Keratinocyte (primary cell): Measurements from ENCODE around the gene EDNRA. TPM values are rescaled to one million over a fixed set of nuclear protein-coding genes. Genes with fewer than 3 reads are reported as not detected.

ENCODE experiments used
- DNase-seq: peaks from one replicate; pipeline ENCODE4 v3.0.0-alpha.2; 2011; ENCODE audit warnings: low read depth, missing footprints, low spot score
- FAIRE-seq: peaks from 2 replicates; lab custom pipeline; 2011; peaks lifted over from hg19 to GRCh38; lab: Jason Lieb, UNC
- H2AFZ ChIP-seq: 2 replicates; pipeline ENCODE4 v1.6.0; 2012; ENCODE audit warnings: low read length, control low read depth, inconsistent platforms; ENCODE audit not compliant: control insufficient read depth
- H3K27ac ChIP-seq: 2 replicates; pipeline ENCODE4 v1.5.1; 2011; ENCODE audit warnings: low read length; ENCODE audit not compliant: control insufficient read depth, insufficient read depth
- H3K27me3 ChIP-seq: 3 replicates; pipeline ENCODE4 v1.6.0; 2011; ENCODE audit warnings: low read length; ENCODE audit not compliant: control insufficient read depth, insufficient read depth; ENCODE audit errors: extremely low read depth
- H3K36me3 ChIP-seq, 2 experiments: 2 replicates in 1 of 2; 3 replicates in 1 of 2; pipeline ENCODE4 v1.5.1; 2011; ENCODE audit warnings: low read length in 2 of 2, mild to moderate bottlenecking in 1 of 2; ENCODE audit not compliant: control insufficient read depth in 2 of 2, insufficient read depth in 2 of 2; ENCODE audit errors: extremely low read depth in 1 of 2
- H3K4me1 ChIP-seq: 3 replicates; pipeline ENCODE4 v1.5.1; 2011; ENCODE audit warnings: low read length; ENCODE audit not compliant: control insufficient read depth, insufficient read depth; ENCODE audit errors: extremely low read depth
- H3K4me2 ChIP-seq: 3 replicates; pipeline ENCODE4 v1.6.0; 2011; ENCODE audit warnings: low read depth, low read length; ENCODE audit not compliant: control insufficient read depth, insufficient read depth; ENCODE audit errors: extremely low read depth
- H3K4me3 ChIP-seq, 3 experiments: fragments of 200-600 bp in 1 of 3; sonication (generic) in 1 of 3; 2 replicates in 2 of 3; 3 replicates in 1 of 3; pipeline ENCODE4 v1.5.1; 2011 to 2016; ENCODE audit warnings: low read length in 3 of 3, mild to moderate bottlenecking in 3 of 3, control low read depth in 2 of 3, inconsistent platforms in 1 of 3, low read depth in 1 of 3, mixed read lengths in 1 of 3, mixed run types in 1 of 3, moderate library complexity in 1 of 3; ENCODE audit not compliant: control insufficient read depth in 2 of 3, insufficient read depth in 2 of 3; ENCODE audit errors: extremely low read depth in 1 of 3
- H3K79me2 ChIP-seq: 2 replicates; pipeline ENCODE4 v1.6.0; 2012; ENCODE audit warnings: low read length; ENCODE audit not compliant: control insufficient read depth, insufficient read depth
- H3K9ac ChIP-seq: 3 replicates; pipeline ENCODE4 v1.6.0; 2011; ENCODE audit warnings: low read length; ENCODE audit not compliant: control insufficient read depth, insufficient read depth; ENCODE audit errors: extremely low read depth
- H3K9me1 ChIP-seq: 3 replicates; pipeline ENCODE4 v1.6.0; 2011; ENCODE audit warnings: low read length; ENCODE audit not compliant: control insufficient read depth, insufficient read depth; ENCODE audit errors: extremely low read depth
- H3K9me3 ChIP-seq: 2 replicates; pipeline ENCODE4 v1.5.1; 2012; ENCODE audit warnings: low read depth, low read length; ENCODE audit not compliant: control insufficient read depth
- H4K20me1 ChIP-seq: 3 replicates; pipeline ENCODE4 v1.6.0; 2011; ENCODE audit warnings: low read length; ENCODE audit not compliant: control insufficient read depth, insufficient read depth; ENCODE audit errors: extremely low read depth
- EZH2 ChIP-seq: IDR thresholded peaks from one replicate; pipeline ENCODE4 v1.6.1; 2012; ENCODE audit warnings: inconsistent platforms, mild to moderate bottlenecking, low read length, moderate library complexity
- dilution Hi-C: fragments of 300-500 bp; cut with MboI; formaldehyde crosslinking; loops from one replicate; pipeline ENCODE4 v1.7.0; 2020; ENCODE audit warnings: low sequenced_read_pairs; ENCODE audit not compliant: extremely low pct_ligation_motif_present
- polyA plus RNA-seq, 5 experiments: library from polyadenylated mRNA; depleted of rRNA in 3 of 5; stranded (reverse) in 3 of 5; stranded (forward) in 1 of 5; unstranded in 1 of 5; fragments of >200 nt; gene quantifications; 1 replicate in 1 of 5; 2 replicates in 3 of 5; 3 replicates in 1 of 5; pipeline versions ENCODE4 v1.2.1 to v1.2.3, GENCODE V29; 2011 to 2012; ENCODE audit warnings: missing spikeins in 2 of 5, low read depth in 1 of 5, low replicate concordance in 1 of 5
- TF ChIP-seq, protein P1 (sequence below), 3 experiments: IDR thresholded peaks in 1 of 3; conservative IDR thresholded peaks in 1 of 3; optimal IDR thresholded peaks in 1 of 3; 2 replicates in 2 of 3; 3 replicates in 1 of 3; pipeline versions ENCODE3 to v1.5.1; 2011; ENCODE audit warnings: low read length in 3 of 3, mild to moderate bottlenecking in 3 of 3, moderate library complexity in 2 of 3, control low read depth in 1 of 3, inconsistent platforms in 1 of 3; ENCODE audit not compliant: insufficient read depth in 2 of 3; ENCODE audit errors: extremely low read depth in 1 of 3

Gene EDNRA
- polyA plus RNA-seq, 1 donor (not counting 4 experiments of a cell fraction or from before 2014, with no cell fraction given), result 7.8 TPM

GRCh38 chr4:147587041-147587440 is 106.1 kb downstream of the EDNRA start:
- Histone ChIP-seq H3K9me3 (no peaks in the 10 kb centered on the region), H3K4me1 (peaks cover 5% of the 10 kb centered on the region), H3K9me1 (no peaks in the 10 kb centered on the region), H3K27me3 (no peaks in the 10 kb centered on the region), H3K27ac (no peak overlapping the region), H3K9ac (no peak overlapping the region), H4K20me1 (no peaks in the 10 kb centered on the region), H3K4me2 (no peak overlapping the region), H2AFZ (no peak overlapping the region), H3K79me2 (no peaks in the 10 kb centered on the region), H3K4me3 (no peak overlapping the region), H3K36me3 (no peaks in the 10 kb centered on the region)
- DNase-seq (no peak), FAIRE-seq (no peak)
- dilution Hi-C loops, result no loop called here
- TF ChIP-seq, protein P1, sequence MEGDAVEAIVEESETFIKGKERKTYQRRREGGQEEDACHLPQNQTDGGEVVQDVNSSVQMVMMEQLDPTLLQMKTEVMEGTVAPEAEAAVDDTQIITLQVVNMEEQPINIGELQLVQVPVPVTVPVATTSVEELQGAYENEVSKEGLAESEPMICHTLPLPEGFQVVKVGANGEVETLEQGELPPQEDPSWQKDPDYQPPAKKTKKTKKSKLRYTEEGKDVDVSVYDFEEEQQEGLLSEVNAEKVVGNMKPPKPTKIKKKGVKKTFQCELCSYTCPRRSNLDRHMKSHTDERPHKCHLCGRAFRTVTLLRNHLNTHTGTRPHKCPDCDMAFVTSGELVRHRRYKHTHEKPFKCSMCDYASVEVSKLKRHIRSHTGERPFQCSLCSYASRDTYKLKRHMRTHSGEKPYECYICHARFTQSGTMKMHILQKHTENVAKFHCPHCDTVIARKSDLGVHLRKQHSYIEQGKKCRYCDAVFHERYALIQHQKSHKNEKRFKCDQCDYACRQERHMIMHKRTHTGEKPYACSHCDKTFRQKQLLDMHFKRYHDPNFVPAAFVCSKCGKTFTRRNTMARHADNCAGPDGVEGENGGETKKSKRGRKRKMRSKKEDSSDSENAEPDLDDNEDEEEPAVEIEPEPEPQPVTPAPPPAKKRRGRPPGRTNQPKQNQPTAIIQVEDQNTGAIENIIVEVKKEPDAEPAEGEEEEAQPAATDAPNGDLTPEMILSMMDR (optimal IDR thresholded peaks at IDR 0.05 in 1 of 3, IDR thresholded peaks at IDR 0.05 in 1 of 3, conservative IDR thresholded peaks at IDR 0.05 in 1 of 3; ENCODE audit: extremely low read depth in 1 of 3, insufficient read depth in 2 of 3, low read length in 3 of 3), result no peak
- TF ChIP-seq EZH2, result no peak

- Histone ChIP-seq H3K27me3 (no peaks in the 10 kb centered on the region), H3K4me1 (no peaks in the 10 kb centered on the region), H3K36me3 (no peaks in the 10 kb centered on the region), H3K79me2 (no peaks in the 10 kb centered on the region), H3K9me3 (no peaks in the 10 kb centered on the region), H3K27ac (no peak overlapping the region), H3K9me1 (no peaks in the 10 kb centered on the region), H2AFZ (no peak overlapping the region), H3K9ac (no peak overlapping the region), H3K4me2 (no peak overlapping the region), H4K20me1 (no peaks in the 10 kb centered on the region), H3K4me3 (no peak overlapping the region)
- DNase-seq (no peak), FAIRE-seq (no peak)
- dilution Hi-C loops, result no loop called here
- TF ChIP-seq, protein P1 (optimal IDR thresholded peaks at IDR 0.05 in 1 of 3, IDR thresholded peaks at IDR 0.05 in 1 of 3, conservative IDR thresholded peaks at IDR 0.05 in 1 of 3; ENCODE audit: extremely low read depth in 1 of 3, insufficient read depth in 2 of 3, low read length in 3 of 3), result no peak
Observed at GRCh38 chr4:147589586-147589985, 108.7 kb downstream of the EDNRA start.
